ENCODE data around the gene PRKAR2B. TPM values are rescaled to one million over a fixed set of nuclear protein-coding genes. Genes with fewer than 3 reads are reported as not detected.

The PRKAR2B gene
- total and polyA plus RNA-seq, 2 of the 4 experiments (the other 2 are of a cell fraction), result 3.0 to 3.1 TPM

DNA sequence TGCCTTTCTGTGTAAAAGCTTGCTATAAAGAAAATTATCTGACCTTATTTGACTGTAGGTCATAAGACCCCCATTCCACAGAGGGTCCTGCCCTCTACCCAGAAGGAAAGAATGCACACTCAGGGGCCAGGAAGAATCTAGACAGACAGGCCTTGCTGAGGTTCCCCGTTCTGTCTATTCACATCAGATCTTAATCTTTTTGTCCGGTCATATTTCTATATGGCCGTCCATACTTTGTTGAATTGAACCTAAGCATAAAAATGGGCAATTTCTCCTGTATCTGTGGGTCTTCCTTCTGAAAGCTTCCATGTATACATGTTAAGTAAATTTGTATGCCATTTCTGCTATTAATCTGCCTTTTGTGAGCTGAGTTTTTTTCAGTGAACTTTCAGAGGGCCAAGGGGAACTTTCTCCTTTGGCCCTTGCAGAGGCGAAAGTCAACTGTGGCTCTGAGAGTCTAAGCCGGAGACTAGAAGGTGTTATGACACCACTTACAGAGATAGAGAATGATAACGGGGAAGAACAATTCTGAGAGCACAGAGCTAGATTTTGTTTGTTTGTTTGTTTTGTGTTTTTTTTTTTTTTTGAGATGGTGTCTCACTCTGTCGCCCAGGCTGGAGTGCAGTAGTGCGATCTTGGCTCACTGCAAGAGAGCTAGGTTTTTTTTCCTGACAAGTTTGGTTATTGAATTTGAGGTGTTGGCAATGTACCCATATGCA is 11.6 kb upstream of the PRKAR2B start:
- DNase-seq, result no peak
- TF ChIP-seq, protein P1, sequence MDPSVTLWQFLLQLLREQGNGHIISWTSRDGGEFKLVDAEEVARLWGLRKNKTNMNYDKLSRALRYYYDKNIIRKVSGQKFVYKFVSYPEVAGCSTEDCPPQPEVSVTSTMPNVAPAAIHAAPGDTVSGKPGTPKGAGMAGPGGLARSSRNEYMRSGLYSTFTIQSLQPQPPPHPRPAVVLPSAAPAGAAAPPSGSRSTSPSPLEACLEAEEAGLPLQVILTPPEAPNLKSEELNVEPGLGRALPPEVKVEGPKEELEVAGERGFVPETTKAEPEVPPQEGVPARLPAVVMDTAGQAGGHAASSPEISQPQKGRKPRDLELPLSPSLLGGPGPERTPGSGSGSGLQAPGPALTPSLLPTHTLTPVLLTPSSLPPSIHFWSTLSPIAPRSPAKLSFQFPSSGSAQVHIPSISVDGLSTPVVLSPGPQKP (IDR thresholded peaks at IDR 0.05; ENCODE audit: borderline replicate concordance, low read depth, low read length), result no peak
- TF ChIP-seq SMC3 (IDR thresholded peaks at IDR 0.05; ENCODE audit: low read depth, low read length) (no peak), RCOR1 (IDR thresholded peaks at IDR 0.05; ENCODE audit: insufficient replicate concordance, low read length) (no peak), RFX5 (IDR thresholded peaks at IDR 0.05; ENCODE audit: low read depth, low read length) (no peak), BHLHE40 (IDR thresholded peaks at IDR 0.05; ENCODE audit: low read depth, low read length) (no peak), MAFK (IDR thresholded peaks at IDR 0.05; ENCODE audit: low read depth, low read length) (no peak), MXI1 (IDR thresholded peaks at IDR 0.05; ENCODE audit: borderline replicate concordance, low read depth, low read length) (no peak), CHD1 (IDR thresholded peaks at IDR 0.05; ENCODE audit: low read depth, low read length) (no peak), RAD21 (IDR thresholded peaks at IDR 0.05; ENCODE audit: low read length) (no peak), CEBPB (IDR thresholded peaks at IDR 0.05; ENCODE audit: low read depth, low read length) (no peak), POLR2A (IDR thresholded peaks at IDR 0.05; ENCODE audit: low read depth, low read length) (no peak)
- TF ChIP-seq, protein P2, sequence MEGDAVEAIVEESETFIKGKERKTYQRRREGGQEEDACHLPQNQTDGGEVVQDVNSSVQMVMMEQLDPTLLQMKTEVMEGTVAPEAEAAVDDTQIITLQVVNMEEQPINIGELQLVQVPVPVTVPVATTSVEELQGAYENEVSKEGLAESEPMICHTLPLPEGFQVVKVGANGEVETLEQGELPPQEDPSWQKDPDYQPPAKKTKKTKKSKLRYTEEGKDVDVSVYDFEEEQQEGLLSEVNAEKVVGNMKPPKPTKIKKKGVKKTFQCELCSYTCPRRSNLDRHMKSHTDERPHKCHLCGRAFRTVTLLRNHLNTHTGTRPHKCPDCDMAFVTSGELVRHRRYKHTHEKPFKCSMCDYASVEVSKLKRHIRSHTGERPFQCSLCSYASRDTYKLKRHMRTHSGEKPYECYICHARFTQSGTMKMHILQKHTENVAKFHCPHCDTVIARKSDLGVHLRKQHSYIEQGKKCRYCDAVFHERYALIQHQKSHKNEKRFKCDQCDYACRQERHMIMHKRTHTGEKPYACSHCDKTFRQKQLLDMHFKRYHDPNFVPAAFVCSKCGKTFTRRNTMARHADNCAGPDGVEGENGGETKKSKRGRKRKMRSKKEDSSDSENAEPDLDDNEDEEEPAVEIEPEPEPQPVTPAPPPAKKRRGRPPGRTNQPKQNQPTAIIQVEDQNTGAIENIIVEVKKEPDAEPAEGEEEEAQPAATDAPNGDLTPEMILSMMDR (conservative IDR thresholded peaks at IDR 0.05; ENCODE audit: low read depth, low read length), result no peak
- Histone ChIP-seq H2BK5ac (ENCODE audit: low read depth, low read length, poor library complexity, severe bottlenecking) (no peak overlapping the region), H3K9me1 (ENCODE audit: insufficient read depth, low read length) (no peaks in the 10 kb centered on the region; the same call in 1 of the 2 replicates), H3K36me3 (ENCODE audit: control insufficient read depth, insufficient read depth, low read length) (no peaks in the 10 kb centered on the region), H3K14ac (replicated peaks; ENCODE audit: low read depth, low read length) (no peak overlapping the region), H3K9ac (ENCODE audit: low read depth, low read length) (no peak overlapping the region), H2BK120ac (ENCODE audit: low read depth, low read length) (no peak overlapping the region), H3K4me3 (ENCODE audit: insufficient read depth, low read depth, low read length) (no peak overlapping the region), H4K91ac (ENCODE audit: insufficient read depth, low read depth, low read length) (no peak overlapping the region), H3K18ac (ENCODE audit: low read depth, low read length) (no peak overlapping the region), H3K23ac (ENCODE audit: low read depth, low read length) (no peak overlapping the region), H4K5ac (ENCODE audit: low read depth, low read length) (no peak overlapping the region), H3K9me3 (ENCODE audit: control insufficient read depth, insufficient read depth, low read length) (no peaks in the 10 kb centered on the region), H2BK20ac (ENCODE audit: low read depth, low read length) (no peak overlapping the region), H2BK15ac (ENCODE audit: low read depth, low read length) (no peak overlapping the region), H3K4me1 (ENCODE audit: control insufficient read depth, insufficient read depth, low read length) (no peaks in the 10 kb centered on the region), H3K27ac (ENCODE audit: insufficient read depth, low read length) (no peak overlapping the region), H3K79me1 (ENCODE audit: low read depth in 1 of 2, low read length in 2 of 2) (no peaks in the 10 kb centered on the region), H3K4me2 (ENCODE audit: low read depth, low read length) (no peak overlapping the region), H3K4ac (ENCODE audit: low read depth, low read length) (no peak overlapping the region), H2AFZ (replicated peaks; ENCODE audit: low read length, poor library complexity) (no peak overlapping the region), H4K8ac (ENCODE audit: low read depth in 2 of 2, low read length in 2 of 2) (no peak overlapping the region), H4K20me1 (ENCODE audit: insufficient read depth, low read length) (no peaks in the 10 kb centered on the region), H2AK5ac (ENCODE audit: low read depth, low read length) (no peak overlapping the region), H3K27me3 (ENCODE audit: control insufficient read depth, insufficient read depth, low read length) (no peaks in the 10 kb centered on the region), H2AK9ac (replicated peaks; ENCODE audit: low read depth, low read length, poor library complexity) (no peak overlapping the region), H3K56ac (ENCODE audit: extremely low read depth, insufficient read depth, low read length) (no peak overlapping the region)
- dilution Hi-C loops (cut with HindIII; ENCODE audit: low sequenced_read_pairs, unreplicated experiment), result no loop called here
- intact Hi-C loops (cut with micrococcal nuclease), result no loop called here
- no CpG with 5 or more reads among the region's 8 CpGs for WGBS, 2 experiments (ENCODE audit: extremely low coverage in 2 of 2, insufficient read length in 1 of 2)
- in situ Hi-C loops (cut with MboI; ENCODE audit: low sequenced_read_pairs), result no loop called here
- BruUV-seq (replicated peaks), result no TSS peak
- ChIA-PET CTCF (no interaction called here), POLR2A (ENCODE audit: unreplicated experiment) (no interaction called here)
- no peak for ATAC-seq (ENCODE audit: low read depth)

Data from IMR-90 (cell line).